Measurements from ENCODE around the gene SH3RF3. TPM values are rescaled to one million over a fixed set of nuclear protein-coding genes. Genes with fewer than 3 reads are reported as not detected.
"Not testable (repeated sequence)": the region's sequence is repeated elsewhere in the genome, so short reads cannot be mapped to it uniquely, and the experiment has no call there.

SH3RF3 gene
- total RNA-seq, 4 donors from 2014 or later = 2.8 to 5.7 (median 3.0) TPM

- Histone ChIP-seq H3K9me3 (no peaks in the 10 kb centered on the region), H3K36me3 (no peaks in the 10 kb centered on the region), H3K27me3 (no peaks in the 10 kb centered on the region), H3K4me3 (no peak overlapping the region), H3K27ac (no peak overlapping the region), H3K4me1 (peaks cover 5 to 8% of the 10 kb centered on the region in 2 donors)
- intact Hi-C loops (cut with DNase I; ENCODE audit: low total_unique reads) = no loop called here
- in situ Hi-C loops (cut with MboI; ENCODE audit: low sequenced_read_pairs in 4 of 4) = no loop called here
- TF ChIP-seq POLR2A (IDR thresholded peaks at IDR 0.05) = no peak
- TF ChIP-seq CTCF (IDR thresholded peaks at IDR 0.05 in 4 of 5, conservative IDR thresholded peaks at IDR 0.05 in 1 of 5) = no peak
- DNase-seq (no peak), ATAC-seq (no peak)
These were observed 94.5 kb downstream of the SH3RF3 start for GRCh38 chr2:109223490-109223889.

GRCh38 chr2:109224341-109224740 lies 95.3 kb downstream of the SH3RF3 start:
- in situ Hi-C loops (cut with MboI; ENCODE audit: low sequenced_read_pairs in 4 of 4); intact Hi-C loops (cut with DNase I; ENCODE audit: low total_unique reads): not testable (repeated sequence)

GRCh38 chr2:109225170-109225782 lies 96.3 kb downstream of the SH3RF3 start:
- no peaks in the 10 kb centered on the region for H3K36me3 ChIP-seq
- in situ Hi-C loops (cut with MboI; ENCODE audit: low sequenced_read_pairs in 4 of 4) (no loop called here), intact Hi-C loops (cut with DNase I; ENCODE audit: low total_unique reads) (no loop called here)
- H3K4me1 ChIP-seq = peaks cover 0 to 2% of the 10 kb centered on the region in 2 donors
- no peak overlapping the region for H3K27ac ChIP-seq
- DNase-seq (no peak), ATAC-seq (no peak)
- H3K27me3 ChIP-seq = no peaks in the 10 kb centered on the region
- TF ChIP-seq POLR2A (IDR thresholded peaks at IDR 0.05) (no peak), CTCF (IDR thresholded peaks at IDR 0.05 in 4 of 5, conservative IDR thresholded peaks at IDR 0.05 in 1 of 5) (no peak)
- no peak overlapping the region for H3K4me3 ChIP-seq
- H3K9me3 ChIP-seq = no peaks in the 10 kb centered on the region

More at GRCh38 chr2:109224341-109224740, 95.3 kb downstream of the SH3RF3 start:
- not testable (repeated sequence) for ATAC-seq, DNase-seq, H3K36me3 ChIP-seq, H3K9me3 ChIP-seq, H3K4me1 ChIP-seq, H3K4me3 ChIP-seq, H3K27ac ChIP-seq, H3K27me3 ChIP-seq

- TF ChIP-seq POLR2A (IDR thresholded peaks at IDR 0.05) = no peak
- TF ChIP-seq CTCF (IDR thresholded peaks at IDR 0.05 in 4 of 5, conservative IDR thresholded peaks at IDR 0.05 in 1 of 5) = no peak
- in situ Hi-C loops (cut with MboI; ENCODE audit: low sequenced_read_pairs in 4 of 4) = no loop called here
These were observed 97.1 kb downstream of the SH3RF3 start for GRCh38 chr2:109226128-109226527.

GRCh38 chr2:109226622-109227021 lies 97.6 kb downstream of the SH3RF3 start:
- no peak for ATAC-seq
- Histone ChIP-seq H3K27ac (no peak overlapping the region), H3K36me3 (no peaks in the 10 kb centered on the region), H3K27me3 (no peaks in the 10 kb centered on the region), H3K9me3 (no peaks in the 10 kb centered on the region), H3K4me1 (peaks cover 12 to 15% of the 10 kb centered on the region in 2 donors), H3K4me3 (no peak overlapping the region)
- no peak for DNase-seq
- intact Hi-C loops (cut with DNase I; ENCODE audit: low total_unique reads) (no loop called here), in situ Hi-C loops (cut with MboI; ENCODE audit: low sequenced_read_pairs in 4 of 4) (no loop called here)
- TF ChIP-seq POLR2A (IDR thresholded peaks at IDR 0.05) (no peak), CTCF (IDR thresholded peaks at IDR 0.05 in 4 of 5, conservative IDR thresholded peaks at IDR 0.05 in 1 of 5) (no peak)

More at GRCh38 chr2:109226128-109226527, 97.1 kb downstream of the SH3RF3 start:
- ATAC-seq (peak; percentile 40 to 49), DNase-seq (no peak)
- Histone ChIP-seq H3K4me1 (peaks cover 7 to 10% of the 10 kb centered on the region in 2 donors), H3K9me3 (no peaks in the 10 kb centered on the region), H3K36me3 (no peaks in the 10 kb centered on the region), H3K27me3 (no peaks in the 10 kb centered on the region), H3K4me3 (no peak overlapping the region), H3K27ac (no peak overlapping the region)
- intact Hi-C loops (cut with DNase I; ENCODE audit: low total_unique reads) = no loop called here
